Astrocyte of the spinal cord (primary cell): ENCODE data around the gene PAX8.

ENCODE experiments used
- DNase-seq: peaks from one replicate; pipeline ENCODE4 v3.0.0; 2011; ENCODE audit warnings: low read depth, low spot score
- H3K4me3 ChIP-seq: 2 replicates; pipeline ENCODE4 v1.5.1; 2011; ENCODE audit warnings: low read depth, mild to moderate bottlenecking, low read length, moderate library complexity
- in situ Hi-C: cut with HindIII; loops from 2 replicates; pipeline ENCODE4 v1.10.0; 2017; ENCODE audit warnings: low sequenced_read_pairs
- TF ChIP-seq, protein P1 (sequence below): IDR thresholded peaks from 2 replicates; pipeline ENCODE4 v1.5.1; 2012; ENCODE audit warnings: low read depth, mild to moderate bottlenecking, low read length, inconsistent platforms

The PAX8 gene

DNA sequence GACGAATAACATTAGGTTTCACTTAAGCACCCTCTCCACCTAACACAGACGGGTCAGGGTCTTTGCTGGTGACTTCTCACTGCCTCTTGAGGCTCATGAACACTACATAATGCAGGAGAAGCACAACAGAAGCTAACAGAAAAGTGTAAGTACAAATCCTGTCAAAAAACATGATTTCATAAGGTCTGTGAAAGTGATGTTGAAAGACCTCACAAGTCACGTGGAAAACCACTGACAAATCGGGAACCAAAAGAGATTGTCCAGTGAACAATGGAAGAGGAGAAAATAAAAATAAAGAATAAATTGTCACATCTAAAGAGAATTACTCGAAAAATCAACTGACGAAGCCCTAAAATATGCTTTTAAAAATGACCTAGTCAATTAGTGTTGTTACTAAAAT, 91.0 kb downstream of the PAX8 start:
- no peak for DNase-seq
- no peak overlapping the region for H3K4me3 ChIP-seq
- TF ChIP-seq, protein P1, sequence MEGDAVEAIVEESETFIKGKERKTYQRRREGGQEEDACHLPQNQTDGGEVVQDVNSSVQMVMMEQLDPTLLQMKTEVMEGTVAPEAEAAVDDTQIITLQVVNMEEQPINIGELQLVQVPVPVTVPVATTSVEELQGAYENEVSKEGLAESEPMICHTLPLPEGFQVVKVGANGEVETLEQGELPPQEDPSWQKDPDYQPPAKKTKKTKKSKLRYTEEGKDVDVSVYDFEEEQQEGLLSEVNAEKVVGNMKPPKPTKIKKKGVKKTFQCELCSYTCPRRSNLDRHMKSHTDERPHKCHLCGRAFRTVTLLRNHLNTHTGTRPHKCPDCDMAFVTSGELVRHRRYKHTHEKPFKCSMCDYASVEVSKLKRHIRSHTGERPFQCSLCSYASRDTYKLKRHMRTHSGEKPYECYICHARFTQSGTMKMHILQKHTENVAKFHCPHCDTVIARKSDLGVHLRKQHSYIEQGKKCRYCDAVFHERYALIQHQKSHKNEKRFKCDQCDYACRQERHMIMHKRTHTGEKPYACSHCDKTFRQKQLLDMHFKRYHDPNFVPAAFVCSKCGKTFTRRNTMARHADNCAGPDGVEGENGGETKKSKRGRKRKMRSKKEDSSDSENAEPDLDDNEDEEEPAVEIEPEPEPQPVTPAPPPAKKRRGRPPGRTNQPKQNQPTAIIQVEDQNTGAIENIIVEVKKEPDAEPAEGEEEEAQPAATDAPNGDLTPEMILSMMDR = no peak
- in situ Hi-C loops = no loop called here

DNA sequence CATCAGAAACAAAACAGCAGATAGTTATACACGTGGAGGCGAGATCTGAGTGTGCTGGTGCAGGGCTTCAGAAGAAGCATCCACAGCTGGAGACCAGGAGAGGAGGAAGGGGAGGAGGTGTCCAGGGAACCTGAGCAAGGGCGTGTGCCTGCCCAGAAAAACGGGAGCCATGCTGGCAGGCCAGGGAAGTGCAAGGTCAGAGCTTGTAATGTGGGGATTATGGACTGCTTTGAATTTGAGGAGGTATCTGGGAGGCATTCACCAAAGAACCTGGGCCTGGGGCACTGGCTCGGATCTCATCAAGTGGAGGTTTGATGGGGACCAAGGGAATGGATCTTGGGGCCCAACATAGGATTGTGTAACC, 92.3 kb downstream of the PAX8 start:
- in situ Hi-C loops = no loop called here
- H3K4me3 ChIP-seq = no peak overlapping the region
- TF ChIP-seq, protein P1 = no peak
- DNase-seq = no peak

DNA sequence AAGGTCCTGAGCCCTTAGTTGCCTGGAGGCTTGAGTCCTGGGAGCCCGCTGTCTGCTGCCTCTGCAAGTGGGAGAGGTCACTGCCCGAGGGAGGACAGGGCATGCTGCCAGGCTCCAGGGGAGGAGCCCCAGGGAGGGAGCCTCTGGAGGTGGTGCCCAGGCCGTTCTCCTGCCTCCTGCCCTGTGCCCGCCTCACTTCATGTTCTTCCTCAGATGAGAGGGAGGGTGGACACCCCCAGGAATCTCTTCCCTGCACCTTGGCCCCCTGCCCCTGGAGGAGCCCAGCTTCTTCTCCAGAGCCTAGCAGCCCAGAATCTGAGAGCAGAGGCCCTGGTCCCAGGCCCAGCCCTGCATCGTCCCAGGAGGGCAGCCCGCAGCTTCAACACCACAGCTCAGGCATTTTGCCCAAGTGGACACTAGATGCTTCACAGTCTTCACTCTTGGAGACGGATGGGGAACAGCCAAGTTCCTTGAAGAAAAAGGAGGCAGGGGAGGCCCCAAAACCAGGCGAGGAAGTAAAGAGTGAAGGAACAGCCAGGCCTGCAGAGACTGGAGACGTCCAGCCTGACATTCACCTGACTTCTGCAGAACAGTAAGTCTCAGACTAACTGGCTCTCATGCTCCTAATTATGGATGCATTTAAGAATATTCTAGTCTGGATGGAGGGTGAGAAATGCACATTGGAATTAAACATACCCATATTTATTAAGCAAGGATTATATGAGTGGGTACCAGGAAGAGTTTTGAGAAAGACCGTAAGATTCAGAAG, 92.9 kb downstream of the PAX8 start:
- H3K4me3 ChIP-seq = no peak overlapping the region
- in situ Hi-C loops = no loop called here
- no peak for DNase-seq
- TF ChIP-seq, protein P1 = no peak

DNA sequence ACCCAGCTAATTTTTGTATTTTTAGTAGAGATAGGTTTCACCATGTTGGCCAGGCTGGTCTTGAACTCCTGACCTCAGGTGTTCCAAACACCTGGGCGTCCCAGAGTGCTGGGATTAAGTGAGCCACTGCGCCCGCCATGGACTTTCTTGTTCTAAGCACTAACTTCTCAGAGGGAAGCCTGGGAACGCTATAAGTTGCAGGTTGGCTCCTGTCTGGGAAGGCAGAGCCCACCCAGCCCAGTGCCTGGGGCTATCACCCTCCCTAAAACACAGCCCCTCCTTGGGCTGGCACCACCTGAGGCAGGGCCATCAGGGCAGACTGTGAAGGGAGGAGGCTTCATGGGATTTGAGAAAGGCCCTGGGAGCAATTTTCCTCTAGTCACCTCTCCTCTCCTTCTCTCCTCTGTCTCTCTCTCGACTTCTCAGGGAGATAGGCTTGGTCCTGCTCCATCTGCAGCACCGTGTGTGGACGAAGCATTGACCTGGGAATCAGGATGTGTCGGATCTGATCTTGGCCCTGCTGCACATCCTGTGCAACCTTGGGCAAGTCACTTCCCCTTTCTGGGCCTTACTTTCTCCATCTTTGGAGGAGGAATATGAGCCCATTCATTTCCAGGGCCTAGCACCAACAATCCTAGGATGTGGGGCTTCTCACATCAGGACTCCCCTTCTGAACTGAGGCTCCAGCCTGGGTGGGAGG, 94.0 kb downstream of the PAX8 start:
- TF ChIP-seq, protein P1 = no peak
- in situ Hi-C loops = no loop called here
- DNase-seq = no peak
- no peak overlapping the region for H3K4me3 ChIP-seq

DNA sequence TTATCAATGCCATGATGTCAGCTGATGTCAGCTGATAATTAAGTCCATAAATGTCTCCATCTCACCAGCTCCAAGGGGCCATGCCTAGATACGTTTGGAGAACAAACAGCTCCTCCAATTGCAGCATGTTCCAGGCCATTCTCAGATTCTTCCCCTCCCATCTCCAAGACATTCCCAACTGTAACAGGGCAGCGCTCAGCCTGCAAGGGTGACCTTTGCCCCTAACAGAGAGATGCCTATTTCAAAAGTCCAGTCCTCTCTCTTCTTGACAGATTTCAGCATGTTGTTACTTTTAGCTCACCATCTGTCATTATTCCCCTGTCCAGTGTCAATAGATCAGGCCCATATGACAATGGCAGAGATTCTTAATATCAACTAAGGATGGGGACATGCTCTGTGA, 95.0 kb downstream of the PAX8 start:
- in situ Hi-C loops = no loop called here
- no peak for DNase-seq
- TF ChIP-seq, protein P1 = no peak
- no peak overlapping the region for H3K4me3 ChIP-seq

DNA sequence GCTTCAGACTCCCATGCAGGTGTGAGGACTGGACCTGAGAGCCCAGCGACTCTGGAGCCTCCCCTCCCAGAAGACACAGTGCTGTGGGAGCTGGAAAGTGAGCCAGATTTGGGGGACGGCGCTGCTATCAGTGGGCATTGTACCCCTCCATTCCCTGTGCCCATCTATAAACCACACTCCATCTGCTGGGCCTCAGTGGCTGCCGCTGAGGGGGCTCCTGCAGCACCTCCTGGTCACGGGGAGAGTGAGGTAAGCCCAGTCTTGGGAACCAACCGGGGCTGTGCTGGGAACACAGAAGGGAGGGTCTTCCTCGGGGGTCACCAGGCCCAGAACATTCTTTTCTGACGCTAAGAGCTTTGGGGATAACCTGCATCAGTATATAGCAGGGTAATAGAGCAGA, 95.5 kb downstream of the PAX8 start:
- in situ Hi-C loops = no loop called here
- TF ChIP-seq, protein P1 = no peak
- no peak for DNase-seq
- H3K4me3 ChIP-seq = no peak overlapping the region
